ENCODE measurements around the gene ZNF787. TPM values are rescaled to one million over a fixed set of nuclear protein-coding genes. Genes with fewer than 3 reads are reported as not detected.

The ZNF787 gene
- total and polyA plus RNA-seq, 2 of the 13 experiments (the other 11 are each of a cell fraction or from before 2014, with no cell fraction given), result 15.1 to 42.8 TPM

DNA sequence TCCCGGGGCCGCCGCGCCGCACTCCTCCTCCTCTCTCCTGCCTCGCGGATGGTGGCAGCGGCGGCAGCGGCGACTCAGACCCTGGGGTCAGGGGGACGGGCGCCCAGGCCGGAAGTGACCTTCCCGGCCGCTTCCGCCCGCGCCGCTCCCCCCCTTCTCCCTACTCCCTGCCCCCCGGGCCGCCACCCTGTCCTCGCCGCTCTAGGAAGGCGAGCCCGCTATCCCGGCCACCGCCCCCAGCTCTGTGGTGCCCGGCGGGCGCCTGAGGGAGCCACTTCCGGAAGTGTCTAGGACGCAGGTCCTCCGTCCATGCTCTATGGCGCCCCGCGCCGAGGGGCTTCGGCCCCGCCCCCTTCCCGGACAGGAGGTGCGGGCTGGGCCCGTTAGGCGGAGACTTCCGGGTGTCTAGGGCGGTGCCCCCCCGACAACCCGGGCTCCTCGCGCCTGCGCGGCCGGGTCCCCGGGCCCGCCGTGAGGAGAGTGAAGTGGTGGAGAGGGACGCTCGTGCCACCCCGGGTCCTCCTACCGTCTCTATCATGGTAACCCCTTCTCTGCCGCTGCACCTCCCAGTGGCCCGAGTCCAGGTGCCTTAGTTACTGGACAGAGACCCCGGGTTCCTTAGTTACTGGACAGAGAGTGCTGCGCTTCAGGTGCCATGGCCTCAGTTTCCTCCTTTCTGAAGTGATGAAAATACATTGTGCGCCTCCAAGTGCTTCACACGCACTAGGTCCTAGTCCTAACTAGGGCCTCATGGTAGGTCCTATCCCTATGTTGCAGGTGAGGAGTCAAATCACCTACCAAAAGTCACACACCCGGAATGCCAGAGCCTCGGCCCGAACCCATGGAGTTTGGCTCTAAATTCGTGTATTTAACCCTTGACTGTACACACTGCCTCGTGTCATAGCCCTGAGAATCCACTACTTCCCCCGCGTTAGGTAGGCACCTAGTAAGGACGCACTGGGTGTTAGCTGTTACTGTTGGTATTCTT lies at the start of gene ZNF787 (continued):
- no peak for TF ChIP-seq MATR3 (CRISPR knock-in tag; IDR thresholded peaks at IDR 0.05)
- TF ChIP-seq FOXA1 (IDR thresholded peaks at IDR 0.05), result no peak
- no peak for TF ChIP-seq FOXA1 (CRISPR knock-in tag; IDR thresholded peaks at IDR 0.05)
- TF ChIP-seq, protein P1, sequence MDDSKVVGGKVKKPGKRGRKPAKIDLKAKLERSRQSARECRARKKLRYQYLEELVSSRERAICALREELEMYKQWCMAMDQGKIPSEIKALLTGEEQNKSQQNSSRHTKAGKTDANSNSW (CRISPR knock-in tag; IDR thresholded peaks at IDR 0.05; ENCODE audit: borderline replicate concordance), result no peak
- TF ChIP-seq, protein P2, sequence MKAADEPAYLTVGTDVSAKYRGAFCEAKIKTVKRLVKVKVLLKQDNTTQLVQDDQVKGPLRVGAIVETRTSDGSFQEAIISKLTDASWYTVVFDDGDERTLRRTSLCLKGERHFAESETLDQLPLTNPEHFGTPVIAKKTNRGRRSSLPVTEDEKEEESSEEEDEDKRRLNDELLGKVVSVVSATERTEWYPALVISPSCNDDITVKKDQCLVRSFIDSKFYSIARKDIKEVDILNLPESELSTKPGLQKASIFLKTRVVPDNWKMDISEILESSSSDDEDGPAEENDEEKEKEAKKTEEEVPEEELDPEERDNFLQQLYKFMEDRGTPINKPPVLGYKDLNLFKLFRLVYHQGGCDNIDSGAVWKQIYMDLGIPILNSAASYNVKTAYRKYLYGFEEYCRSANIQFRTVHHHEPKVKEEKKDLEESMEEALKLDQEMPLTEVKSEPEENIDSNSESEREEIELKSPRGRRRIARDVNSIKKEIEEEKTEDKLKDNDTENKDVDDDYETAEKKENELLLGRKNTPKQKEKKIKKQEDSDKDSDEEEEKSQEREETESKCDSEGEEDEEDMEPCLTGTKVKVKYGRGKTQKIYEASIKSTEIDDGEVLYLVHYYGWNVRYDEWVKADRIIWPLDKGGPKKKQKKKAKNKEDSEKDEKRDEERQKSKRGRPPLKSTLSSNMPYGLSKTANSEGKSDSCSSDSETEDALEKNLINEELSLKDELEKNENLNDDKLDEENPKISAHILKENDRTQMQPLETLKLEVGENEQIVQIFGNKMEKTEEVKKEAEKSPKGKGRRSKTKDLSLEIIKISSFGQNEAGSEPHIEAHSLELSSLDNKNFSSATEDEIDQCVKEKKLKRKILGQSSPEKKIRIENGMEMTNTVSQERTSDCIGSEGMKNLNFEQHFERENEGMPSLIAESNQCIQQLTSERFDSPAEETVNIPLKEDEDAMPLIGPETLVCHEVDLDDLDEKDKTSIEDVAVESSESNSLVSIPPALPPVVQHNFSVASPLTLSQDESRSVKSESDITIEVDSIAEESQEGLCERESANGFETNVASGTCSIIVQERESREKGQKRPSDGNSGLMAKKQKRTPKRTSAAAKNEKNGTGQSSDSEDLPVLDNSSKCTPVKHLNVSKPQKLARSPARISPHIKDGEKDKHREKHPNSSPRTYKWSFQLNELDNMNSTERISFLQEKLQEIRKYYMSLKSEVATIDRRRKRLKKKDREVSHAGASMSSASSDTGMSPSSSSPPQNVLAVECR (CRISPR knock-in tag; IDR thresholded peaks at IDR 0.05; ENCODE audit: borderline replicate concordance), result peak; percentile 79
- no peak for TF ChIP-seq ZNF225 (CRISPR knock-in tag; IDR thresholded peaks at IDR 0.05)
- TF ChIP-seq ZNF674 (CRISPR knock-in tag; IDR thresholded peaks at IDR 0.05; ENCODE audit: low read depth), result no peak
- TF ChIP-seq ZNF713 (CRISPR knock-in tag; IDR thresholded peaks at IDR 0.05), result no peak
- TF ChIP-seq ZNF205 (CRISPR knock-in tag; IDR thresholded peaks at IDR 0.05), result 0 out of 2 replicates have a peak, but pooled peaks have one; percentile 31
- TF ChIP-seq, protein P3, sequence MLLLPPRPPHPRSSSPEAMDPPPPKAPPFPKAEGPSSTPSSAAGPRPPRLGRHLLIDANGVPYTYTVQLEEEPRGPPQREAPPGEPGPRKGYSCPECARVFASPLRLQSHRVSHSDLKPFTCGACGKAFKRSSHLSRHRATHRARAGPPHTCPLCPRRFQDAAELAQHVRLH (CRISPR knock-in tag; IDR thresholded peaks at IDR 0.05; ENCODE audit: borderline replicate concordance, low read depth), result 0 out of 2 replicates have a peak, but pooled peaks have one; percentile 33
- no peak; the same call in 1 of the 2 replicates for TF ChIP-seq SRF (IDR thresholded peaks at IDR 0.05; ENCODE audit: low read depth, low read length)
- peak; percentile 50; the same call in 1 of the 2 replicates for TF ChIP-seq TARDBP (CRISPR knock-in tag; IDR thresholded peaks at IDR 0.05)
- no peak for TF ChIP-seq E2F5 (CRISPR knock-in tag; conservative IDR thresholded peaks at IDR 0.05)
- TF ChIP-seq ZC3H13 (CRISPR knock-in tag; IDR thresholded peaks at IDR 0.05), result no peak; the same call in 1 of the 2 replicates
- no peak for TF ChIP-seq SMARCE1 (IDR thresholded peaks at IDR 0.05; ENCODE audit: borderline replicate concordance)
- peak; percentile 61; the same call in 1 of the 2 replicates for TF ChIP-seq KDM3A (CRISPR knock-in tag; IDR thresholded peaks at IDR 0.05; ENCODE audit: low read depth)
- TF ChIP-seq LCORL (IDR thresholded peaks at IDR 0.05), result no peak
- peak; percentile 55; the same call in 1 of the 2 replicates for TF ChIP-seq LCORL (CRISPR knock-in tag; IDR thresholded peaks at IDR 0.05)
- peak; percentile 68 for TF ChIP-seq POLR2G (IDR thresholded peaks at IDR 0.05; ENCODE audit: low read depth, low read length)
- TF ChIP-seq KDM5B (CRISPR knock-in tag; IDR thresholded peaks at IDR 0.05; ENCODE audit: borderline replicate concordance), result 0 out of 2 replicates have a peak, but pooled peaks have one; percentile 45
- no peak; the same call in 1 of the 2 replicates for TF ChIP-seq KLF6 (CRISPR knock-in tag; IDR thresholded peaks at IDR 0.05)
- peak; percentile 60; the same call in 1 of the 2 replicates for TF ChIP-seq KMT2B (CRISPR knock-in tag; IDR thresholded peaks at IDR 0.05)
- TF ChIP-seq, protein P4, sequence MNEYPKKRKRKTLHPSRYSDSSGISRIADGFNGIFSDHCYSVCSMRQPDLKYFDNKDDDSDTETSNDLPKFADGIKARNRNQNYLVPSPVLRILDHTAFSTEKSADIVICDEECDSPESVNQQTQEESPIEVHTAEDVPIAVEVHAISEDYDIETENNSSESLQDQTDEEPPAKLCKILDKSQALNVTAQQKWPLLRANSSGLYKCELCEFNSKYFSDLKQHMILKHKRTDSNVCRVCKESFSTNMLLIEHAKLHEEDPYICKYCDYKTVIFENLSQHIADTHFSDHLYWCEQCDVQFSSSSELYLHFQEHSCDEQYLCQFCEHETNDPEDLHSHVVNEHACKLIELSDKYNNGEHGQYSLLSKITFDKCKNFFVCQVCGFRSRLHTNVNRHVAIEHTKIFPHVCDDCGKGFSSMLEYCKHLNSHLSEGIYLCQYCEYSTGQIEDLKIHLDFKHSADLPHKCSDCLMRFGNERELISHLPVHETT (CRISPR knock-in tag; conservative IDR thresholded peaks at IDR 0.05), result peak; percentile 98
- TF ChIP-seq SNRNP70 (IDR thresholded peaks at IDR 0.05; ENCODE audit: low read depth, low read length), result no peak

Data from HepG2 (cell line).